ENCODE results near the gene TRIM16.
"Not testable (repeated sequence)": the region's sequence is repeated elsewhere in the genome, so short reads cannot be mapped to it uniquely, and the experiment has no call there.

- TF ChIP-seq CTCF, POLR2A (IDR thresholded peaks at IDR 0.05): not testable (repeated sequence)
Measured at GRCh38 chr17:15623661-15624209, 60.4 kb downstream of the TRIM16 start.

Data from esophagus squamous epithelium (tissue), 4 donors.